ENCODE measurements around the gene KIRREL3.

The KIRREL3 gene

DNA sequence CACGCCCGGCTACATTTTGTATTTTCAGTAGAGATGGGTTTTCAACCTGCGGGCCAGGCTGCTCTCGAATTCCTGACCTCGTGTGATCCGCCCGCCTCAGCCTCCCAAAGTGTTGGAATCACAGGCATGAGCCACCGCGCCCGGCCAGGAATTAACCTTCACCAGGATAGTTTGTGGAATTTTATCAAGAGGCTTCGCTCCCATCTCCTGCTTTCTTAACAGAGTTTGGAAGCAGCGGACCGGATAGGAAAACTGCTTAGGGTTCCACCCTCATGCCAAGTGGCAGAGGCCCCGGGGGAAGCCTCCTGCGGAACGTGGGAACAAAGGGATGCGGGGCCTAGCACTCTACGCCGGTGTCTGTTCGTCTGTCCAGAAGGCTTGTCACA, 415.2 kb downstream of the KIRREL3 start:
- no peak overlapping the region for H3K4me3 ChIP-seq (replicated peaks; ENCODE audit: insufficient read depth, low read length)
- H3K27me3 ChIP-seq (ENCODE audit: insufficient read depth, poor library complexity, severe bottlenecking): no peaks in the 10 kb centered on the region
- H3K27ac ChIP-seq (replicated peaks): no peak overlapping the region
- DNase-seq (ENCODE audit: low read depth in 1 of 2, low spot score in 1 of 2): no peak
- TF ChIP-seq, protein P1, sequence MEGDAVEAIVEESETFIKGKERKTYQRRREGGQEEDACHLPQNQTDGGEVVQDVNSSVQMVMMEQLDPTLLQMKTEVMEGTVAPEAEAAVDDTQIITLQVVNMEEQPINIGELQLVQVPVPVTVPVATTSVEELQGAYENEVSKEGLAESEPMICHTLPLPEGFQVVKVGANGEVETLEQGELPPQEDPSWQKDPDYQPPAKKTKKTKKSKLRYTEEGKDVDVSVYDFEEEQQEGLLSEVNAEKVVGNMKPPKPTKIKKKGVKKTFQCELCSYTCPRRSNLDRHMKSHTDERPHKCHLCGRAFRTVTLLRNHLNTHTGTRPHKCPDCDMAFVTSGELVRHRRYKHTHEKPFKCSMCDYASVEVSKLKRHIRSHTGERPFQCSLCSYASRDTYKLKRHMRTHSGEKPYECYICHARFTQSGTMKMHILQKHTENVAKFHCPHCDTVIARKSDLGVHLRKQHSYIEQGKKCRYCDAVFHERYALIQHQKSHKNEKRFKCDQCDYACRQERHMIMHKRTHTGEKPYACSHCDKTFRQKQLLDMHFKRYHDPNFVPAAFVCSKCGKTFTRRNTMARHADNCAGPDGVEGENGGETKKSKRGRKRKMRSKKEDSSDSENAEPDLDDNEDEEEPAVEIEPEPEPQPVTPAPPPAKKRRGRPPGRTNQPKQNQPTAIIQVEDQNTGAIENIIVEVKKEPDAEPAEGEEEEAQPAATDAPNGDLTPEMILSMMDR (IDR thresholded peaks at IDR 0.05; ENCODE audit: insufficient read depth, low read length): no peak
- TF ChIP-seq, protein P2, sequence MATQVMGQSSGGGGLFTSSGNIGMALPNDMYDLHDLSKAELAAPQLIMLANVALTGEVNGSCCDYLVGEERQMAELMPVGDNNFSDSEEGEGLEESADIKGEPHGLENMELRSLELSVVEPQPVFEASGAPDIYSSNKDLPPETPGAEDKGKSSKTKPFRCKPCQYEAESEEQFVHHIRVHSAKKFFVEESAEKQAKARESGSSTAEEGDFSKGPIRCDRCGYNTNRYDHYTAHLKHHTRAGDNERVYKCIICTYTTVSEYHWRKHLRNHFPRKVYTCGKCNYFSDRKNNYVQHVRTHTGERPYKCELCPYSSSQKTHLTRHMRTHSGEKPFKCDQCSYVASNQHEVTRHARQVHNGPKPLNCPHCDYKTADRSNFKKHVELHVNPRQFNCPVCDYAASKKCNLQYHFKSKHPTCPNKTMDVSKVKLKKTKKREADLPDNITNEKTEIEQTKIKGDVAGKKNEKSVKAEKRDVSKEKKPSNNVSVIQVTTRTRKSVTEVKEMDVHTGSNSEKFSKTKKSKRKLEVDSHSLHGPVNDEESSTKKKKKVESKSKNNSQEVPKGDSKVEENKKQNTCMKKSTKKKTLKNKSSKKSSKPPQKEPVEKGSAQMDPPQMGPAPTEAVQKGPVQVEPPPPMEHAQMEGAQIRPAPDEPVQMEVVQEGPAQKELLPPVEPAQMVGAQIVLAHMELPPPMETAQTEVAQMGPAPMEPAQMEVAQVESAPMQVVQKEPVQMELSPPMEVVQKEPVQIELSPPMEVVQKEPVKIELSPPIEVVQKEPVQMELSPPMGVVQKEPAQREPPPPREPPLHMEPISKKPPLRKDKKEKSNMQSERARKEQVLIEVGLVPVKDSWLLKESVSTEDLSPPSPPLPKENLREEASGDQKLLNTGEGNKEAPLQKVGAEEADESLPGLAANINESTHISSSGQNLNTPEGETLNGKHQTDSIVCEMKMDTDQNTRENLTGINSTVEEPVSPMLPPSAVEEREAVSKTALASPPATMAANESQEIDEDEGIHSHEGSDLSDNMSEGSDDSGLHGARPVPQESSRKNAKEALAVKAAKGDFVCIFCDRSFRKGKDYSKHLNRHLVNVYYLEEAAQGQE (IDR thresholded peaks at IDR 0.05; ENCODE audit: insufficient replicate concordance, low read depth): no peak
- no peak for TF ChIP-seq POLR2AphosphoS5 (IDR thresholded peaks at IDR 0.05; ENCODE audit: low read depth)
- TF ChIP-seq SPI1 (IDR thresholded peaks at IDR 0.05; ENCODE audit: borderline replicate concordance, low read depth): no peak
- TF ChIP-seq GABPA (IDR thresholded peaks at IDR 0.05; ENCODE audit: low read depth): no peak

DNA sequence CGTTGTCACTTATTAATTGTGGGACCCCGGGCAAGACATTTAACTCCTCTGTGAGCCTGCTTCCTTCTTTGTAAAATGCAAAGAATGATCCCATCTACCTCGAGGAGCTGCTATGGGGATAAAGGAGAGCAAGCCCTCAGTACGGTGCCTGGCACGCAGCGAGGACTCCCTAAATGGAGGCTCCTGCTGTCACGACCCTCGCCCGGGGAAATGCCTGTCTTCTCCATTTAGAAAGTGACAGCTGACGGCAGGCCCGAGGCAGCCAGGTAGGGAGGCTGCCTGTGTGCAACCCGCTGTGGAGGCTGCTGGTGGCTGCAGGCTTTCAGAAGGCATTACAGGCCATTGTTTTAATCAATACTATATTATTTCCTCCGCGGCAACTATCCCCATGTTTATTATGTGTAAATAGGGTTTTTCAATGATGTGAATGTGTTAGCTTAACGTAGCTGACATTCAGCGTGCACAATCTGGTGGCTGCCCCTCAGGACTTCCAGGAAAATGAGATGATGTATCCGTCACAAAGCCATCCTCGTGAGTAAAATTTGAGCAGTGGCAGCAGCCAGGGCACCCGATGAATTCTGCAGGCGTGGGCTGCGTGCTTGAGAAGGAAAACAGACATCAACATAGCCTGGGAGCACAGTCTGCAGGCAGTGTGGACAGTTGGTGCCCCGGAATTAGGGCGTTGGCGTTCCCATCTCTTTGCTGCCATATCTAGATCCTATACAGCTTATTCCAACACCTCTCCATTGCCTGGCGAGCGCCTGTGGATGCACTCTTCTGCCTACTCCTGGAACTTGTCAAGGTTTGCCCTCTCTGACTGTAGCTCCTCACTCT, 416.8 kb downstream of the KIRREL3 start:
- Histone ChIP-seq H3K27me3 (ENCODE audit: insufficient read depth, poor library complexity, severe bottlenecking) (no peaks in the 10 kb centered on the region), H3K27ac (replicated peaks) (no peak overlapping the region), H3K4me3 (replicated peaks; ENCODE audit: insufficient read depth, low read length) (no peak overlapping the region)
- TF ChIP-seq, protein P1 (IDR thresholded peaks at IDR 0.05; ENCODE audit: insufficient read depth, low read length): no peak
- no peak for TF ChIP-seq GABPA (IDR thresholded peaks at IDR 0.05; ENCODE audit: low read depth)
- TF ChIP-seq, protein P2 (IDR thresholded peaks at IDR 0.05; ENCODE audit: insufficient replicate concordance, low read depth): no peak
- TF ChIP-seq POLR2AphosphoS5 (IDR thresholded peaks at IDR 0.05; ENCODE audit: low read depth): no peak
- TF ChIP-seq SPI1 (IDR thresholded peaks at IDR 0.05; ENCODE audit: borderline replicate concordance, low read depth): no peak
- no peak for DNase-seq (ENCODE audit: low read depth in 1 of 2, low spot score in 1 of 2)

DNA sequence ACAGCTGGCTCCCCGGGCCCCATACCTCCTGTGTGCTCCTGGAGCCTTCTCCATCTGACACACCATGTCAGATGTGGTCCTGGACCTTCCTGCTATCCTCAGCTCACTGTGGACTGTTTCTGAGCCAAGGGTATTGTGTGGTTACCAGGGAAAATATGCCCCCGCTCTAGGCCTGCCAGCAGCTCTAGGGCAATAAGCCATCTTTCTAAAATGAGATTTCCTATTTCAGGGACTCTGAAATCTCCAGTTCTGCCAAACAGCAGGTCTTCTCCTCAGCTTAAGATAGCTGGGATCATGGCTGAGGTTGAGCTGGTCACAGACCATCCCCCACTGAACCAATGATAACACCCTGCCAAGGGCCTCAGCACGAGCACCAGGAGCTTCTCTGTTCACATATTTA, 417.5 kb downstream of the KIRREL3 start:
- TF ChIP-seq POLR2AphosphoS5 (IDR thresholded peaks at IDR 0.05; ENCODE audit: low read depth) (no peak), SPI1 (IDR thresholded peaks at IDR 0.05; ENCODE audit: borderline replicate concordance, low read depth) (no peak), GABPA (IDR thresholded peaks at IDR 0.05; ENCODE audit: low read depth) (no peak)
- TF ChIP-seq, protein P2 (IDR thresholded peaks at IDR 0.05; ENCODE audit: insufficient replicate concordance, low read depth): no peak
- TF ChIP-seq, protein P1 (IDR thresholded peaks at IDR 0.05; ENCODE audit: insufficient read depth, low read length): no peak
- H3K27ac ChIP-seq (replicated peaks): no peak overlapping the region
- H3K4me3 ChIP-seq (replicated peaks; ENCODE audit: insufficient read depth, low read length): no peak overlapping the region
- no peaks in the 10 kb centered on the region for H3K27me3 ChIP-seq (ENCODE audit: insufficient read depth, poor library complexity, severe bottlenecking)
- DNase-seq (ENCODE audit: low read depth in 1 of 2, low spot score in 1 of 2): no peak

Data from HL-60 (cell line).